Measurements from ENCODE around the gene DRAM1.
"Not testable (repeated sequence)": the region's sequence is repeated elsewhere in the genome, so short reads cannot be mapped to it uniquely, and the experiment has no call there.

The DRAM1 gene

DNA sequence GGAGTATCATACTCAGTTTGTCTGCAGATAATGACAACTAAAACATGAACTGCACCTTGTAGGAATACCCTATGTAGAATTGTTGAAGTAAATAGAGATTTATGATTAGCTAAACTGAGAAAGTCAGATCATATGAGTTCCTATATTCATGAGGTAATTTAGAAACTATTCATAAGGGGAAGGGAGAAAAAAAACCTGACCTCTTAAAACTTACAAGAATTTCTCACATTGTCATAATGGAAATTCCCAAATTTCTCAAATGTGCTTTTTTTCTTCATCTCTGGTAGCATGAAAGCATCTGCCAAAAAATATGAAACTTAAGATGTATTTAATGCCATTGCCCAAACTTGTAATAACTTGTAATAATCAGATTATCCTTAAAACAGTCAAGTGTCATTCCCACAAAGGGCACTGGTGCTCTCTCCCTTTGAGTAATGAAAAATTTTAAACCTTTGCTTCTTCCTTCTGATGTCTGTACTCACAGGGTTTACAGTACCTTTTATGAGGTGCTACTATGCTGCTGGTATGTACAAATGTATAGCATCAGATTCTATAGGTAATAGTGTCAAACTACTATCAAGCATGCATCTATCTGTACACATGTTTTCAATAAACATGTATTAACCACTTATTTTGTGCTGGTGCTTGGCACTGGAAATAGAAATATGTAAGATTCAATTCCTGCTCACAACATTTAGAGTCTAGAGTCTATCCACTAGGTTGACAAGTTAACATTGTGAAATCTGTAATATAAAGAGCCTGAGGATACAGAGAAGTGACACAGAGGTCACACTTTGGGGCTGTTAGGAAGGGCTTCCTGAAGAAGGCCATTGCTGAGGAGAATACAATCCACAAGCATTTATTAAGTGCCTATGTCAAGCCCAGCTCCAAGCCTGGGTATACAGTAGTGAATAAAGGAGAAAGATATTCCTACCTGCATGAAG lies 17.4 kb upstream of the DRAM1 start:
- DNase-seq = no peak

DNA sequence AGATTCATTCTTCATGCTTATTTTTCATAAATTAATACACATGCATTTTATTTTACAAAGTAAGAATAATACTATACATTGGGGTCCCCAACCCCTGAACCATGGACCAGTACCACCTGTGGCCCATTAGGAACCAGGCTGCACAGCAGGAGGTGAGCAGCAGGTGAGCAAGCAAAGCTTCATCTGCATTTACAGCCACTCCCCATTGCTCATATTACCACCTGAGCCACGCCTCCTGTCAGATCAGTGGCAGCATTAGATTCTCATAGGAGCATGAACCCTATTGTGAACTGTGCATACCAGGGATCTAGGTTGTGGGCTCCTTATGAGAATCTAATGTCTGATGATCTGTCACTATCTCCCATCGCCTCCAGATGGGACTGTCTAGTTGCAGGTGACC lies 15.7 kb upstream of the DRAM1 start:
- DNase-seq = not testable (repeated sequence)

GRCh38 chr12:101862245-101862644 lies 15.1 kb upstream of the DRAM1 start:
- DNase-seq = no peak

DNA sequence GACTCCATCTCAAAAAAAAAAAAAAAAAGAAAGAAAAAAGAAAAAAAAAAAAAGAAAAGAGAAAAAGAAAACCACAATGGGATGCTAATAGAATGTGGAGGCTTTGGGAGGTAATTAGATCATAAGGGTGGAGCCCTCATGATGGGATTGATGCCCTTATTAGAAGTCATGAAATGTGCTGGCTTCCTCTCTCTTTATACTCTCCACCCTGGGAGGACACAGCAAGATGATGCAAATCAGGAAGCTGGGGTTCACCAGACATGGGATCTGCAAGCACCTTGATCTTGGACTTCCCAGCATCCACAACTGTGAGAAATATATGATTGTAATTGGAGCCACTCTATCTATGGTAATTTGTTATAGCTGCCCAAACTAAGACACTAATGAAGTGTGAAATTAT lies 13.4 kb upstream of the DRAM1 start:
- DNase-seq = no peak

DNA sequence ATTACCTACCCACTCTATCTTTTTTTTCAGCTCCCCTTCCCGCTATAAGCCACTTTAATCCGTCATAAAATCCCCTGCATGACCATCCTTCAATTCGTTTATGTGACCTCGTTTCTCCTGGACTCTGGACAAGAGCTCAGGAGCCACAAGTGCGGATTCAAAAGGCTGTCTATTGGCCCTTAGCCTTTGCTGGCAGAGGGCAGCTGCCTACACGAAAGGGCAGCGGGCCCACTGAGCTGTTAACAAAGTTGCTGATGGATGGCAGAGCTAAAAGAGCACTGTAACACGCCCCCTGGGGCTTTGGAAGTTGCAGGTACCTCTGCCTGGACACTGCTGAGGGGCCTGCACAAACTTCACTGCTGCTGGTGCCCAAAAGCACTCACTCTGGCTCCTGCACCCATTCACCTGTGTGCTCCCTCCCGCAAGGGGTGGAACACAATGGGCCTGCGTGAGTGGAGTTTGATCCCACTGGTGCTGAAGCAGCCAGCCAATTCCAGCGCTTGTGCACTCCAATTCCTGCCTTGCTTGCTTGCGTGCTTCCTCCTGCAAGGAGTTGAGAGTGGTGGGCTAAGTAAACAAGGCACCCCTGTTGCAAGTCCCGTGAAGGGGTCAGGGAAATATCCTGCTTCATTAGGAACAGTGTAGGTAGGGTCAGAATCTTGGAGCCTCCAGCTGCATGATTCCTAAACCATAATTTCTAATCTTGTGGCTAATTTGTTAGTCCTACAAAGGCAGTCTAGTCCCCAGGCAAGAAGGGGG lies 10.6 kb upstream of the DRAM1 start:
- DNase-seq = no peak

- not testable (repeated sequence) for DNase-seq
These were observed 9.8 kb upstream of the DRAM1 start for GRCh38 chr12:101867619-101868018.

DNA sequence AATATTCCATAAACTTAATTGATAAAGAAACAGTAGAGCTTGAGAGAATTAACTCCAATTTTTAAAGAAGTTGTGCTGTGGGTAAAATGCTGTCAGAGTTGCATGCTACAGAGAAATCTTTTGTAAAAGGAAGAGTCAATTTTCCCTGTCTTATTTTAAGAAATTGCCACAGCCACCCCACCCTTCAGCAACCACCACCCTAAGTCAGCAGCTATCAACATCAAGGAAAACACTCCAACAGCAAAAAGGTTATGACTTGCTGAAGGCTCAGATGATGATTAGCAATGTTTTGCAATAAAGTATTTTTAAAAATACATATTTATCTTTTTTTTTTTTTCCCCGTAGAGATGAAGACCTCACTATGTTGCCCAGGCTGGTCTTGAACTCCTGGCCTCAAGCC lies 6.5 kb upstream of the DRAM1 start:
- no peak for DNase-seq

DNA sequence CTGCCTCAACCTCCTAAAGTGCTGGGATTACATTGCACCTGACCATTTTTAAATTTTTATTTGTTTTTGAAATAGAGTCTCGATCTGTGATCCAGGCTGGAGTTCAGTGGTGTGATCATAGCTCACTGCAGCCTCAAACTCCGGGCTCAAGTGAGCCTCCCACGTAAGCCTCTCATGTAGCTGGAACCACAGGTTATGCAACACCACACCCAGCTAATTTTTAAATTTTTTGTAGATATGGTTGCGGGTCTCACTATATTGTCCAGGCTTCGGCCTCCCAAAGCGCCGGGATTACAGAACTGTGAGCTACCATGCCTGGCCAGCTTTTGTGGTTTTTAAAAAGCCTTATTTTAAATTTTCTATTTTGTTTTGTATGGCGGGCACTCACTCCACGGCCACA lies 2.2 kb upstream of the DRAM1 start:
- no peak for DNase-seq

GRCh38 chr12:101876322-101876860 lies 989 bp upstream of the DRAM1 start:
- no peak for DNase-seq

DNA sequence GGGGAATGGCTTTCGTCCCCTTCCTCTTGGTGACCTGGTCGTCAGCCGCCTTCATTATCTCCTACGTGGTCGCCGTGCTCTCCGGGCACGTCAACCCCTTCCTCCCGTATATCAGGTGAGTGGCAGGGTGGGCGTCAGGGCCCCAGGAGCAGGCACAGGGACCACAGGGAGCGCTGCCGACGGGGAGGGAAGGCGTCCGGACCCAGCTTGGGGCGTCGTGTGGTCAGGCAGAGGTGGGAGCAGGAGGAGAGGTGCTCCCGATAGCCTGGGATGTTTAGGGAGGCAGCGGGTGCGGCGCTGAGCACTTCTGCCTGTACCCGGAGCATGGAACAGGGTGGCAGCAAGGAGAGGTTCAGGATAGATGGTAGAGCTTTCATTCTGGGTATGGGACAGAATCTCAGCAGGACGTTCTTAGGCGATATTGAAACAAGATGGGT lies 444 bp downstream of the DRAM1 start:
- no peak for DNase-seq

GRCh38 chr12:101878243-101878821 lies 952 bp downstream of the DRAM1 start:
- no peak for DNase-seq

GRCh38 chr12:101880769-101881168 lies 3.4 kb downstream of the DRAM1 start:
- no peak for DNase-seq

DNA sequence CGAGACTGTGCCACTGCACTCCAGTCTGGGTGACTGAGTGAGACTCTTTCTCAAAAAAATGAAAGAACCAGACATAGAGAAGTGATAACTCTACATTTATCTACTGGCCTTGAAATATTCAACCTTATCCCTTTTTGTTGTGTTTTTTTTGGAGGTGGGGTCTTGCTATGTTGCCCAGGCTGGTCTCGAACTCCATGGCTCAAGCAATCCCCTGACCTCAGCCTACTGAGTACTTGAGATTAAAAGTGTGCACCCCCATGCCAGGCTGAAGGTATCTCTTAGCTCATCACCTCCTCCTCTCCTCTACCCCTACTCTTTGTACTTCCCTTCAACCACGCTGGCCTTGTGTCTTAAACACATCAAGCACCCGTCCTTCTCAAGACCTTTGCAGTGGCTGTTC lies 3.8 kb downstream of the DRAM1 start:
- DNase-seq = no peak

- DNase-seq = no peak
These were observed 6.8 kb downstream of the DRAM1 start for GRCh38 chr12:101884174-101884573.

GRCh38 chr12:101884781-101885340 lies 7.5 kb downstream of the DRAM1 start:
- DNase-seq = not testable (repeated sequence)

GRCh38 chr12:101885912-101886561 lies 8.7 kb downstream of the DRAM1 start:
- DNase-seq = no peak

- no peak for DNase-seq
These were observed 11.9 kb downstream of the DRAM1 start for GRCh38 chr12:101889211-101889752.

DNA sequence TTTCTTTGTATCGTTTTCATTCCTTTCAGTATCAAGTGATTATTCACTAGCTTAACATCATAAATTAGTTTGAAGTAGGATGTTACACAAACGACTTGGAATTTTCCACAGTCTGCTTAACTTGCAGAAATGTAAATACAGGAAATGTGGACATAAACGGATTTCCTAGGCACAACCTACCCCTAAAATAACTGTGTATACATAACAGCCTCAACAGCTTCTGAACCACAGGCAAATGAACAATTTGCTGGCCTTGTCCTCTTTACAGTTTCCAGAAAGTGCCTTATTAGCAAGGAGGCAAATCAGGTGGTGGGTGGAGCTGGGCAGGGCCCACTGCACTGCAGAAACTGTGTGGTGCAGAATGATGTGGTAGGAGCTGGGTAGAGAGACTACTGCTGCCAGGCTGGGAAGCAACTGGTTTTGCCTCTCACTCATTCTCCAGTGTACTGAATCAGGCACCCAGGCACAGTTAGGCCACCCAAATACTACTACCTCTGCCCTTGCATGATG lies 14.1 kb downstream of the DRAM1 start:
- no peak for DNase-seq

DNA sequence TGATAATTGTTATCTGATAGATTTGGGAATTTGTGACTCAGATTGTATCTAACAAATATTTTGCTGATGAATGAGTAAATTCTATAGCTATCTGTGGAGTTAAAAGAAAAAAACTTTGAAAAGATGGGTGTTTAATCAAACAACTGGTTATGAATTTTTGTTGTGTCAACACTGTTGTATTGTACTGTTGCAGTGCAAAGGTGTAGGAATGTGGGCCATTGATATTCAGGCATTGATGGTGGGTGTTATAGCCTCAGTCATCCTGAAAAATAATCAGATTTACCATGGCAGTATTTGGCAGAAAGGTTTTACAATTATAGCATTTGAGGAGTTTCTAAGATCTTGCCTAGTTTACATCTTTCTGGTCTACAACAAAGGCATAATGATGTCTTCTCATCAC lies 15.4 kb downstream of the DRAM1 start:
- no peak for DNase-seq

DNA sequence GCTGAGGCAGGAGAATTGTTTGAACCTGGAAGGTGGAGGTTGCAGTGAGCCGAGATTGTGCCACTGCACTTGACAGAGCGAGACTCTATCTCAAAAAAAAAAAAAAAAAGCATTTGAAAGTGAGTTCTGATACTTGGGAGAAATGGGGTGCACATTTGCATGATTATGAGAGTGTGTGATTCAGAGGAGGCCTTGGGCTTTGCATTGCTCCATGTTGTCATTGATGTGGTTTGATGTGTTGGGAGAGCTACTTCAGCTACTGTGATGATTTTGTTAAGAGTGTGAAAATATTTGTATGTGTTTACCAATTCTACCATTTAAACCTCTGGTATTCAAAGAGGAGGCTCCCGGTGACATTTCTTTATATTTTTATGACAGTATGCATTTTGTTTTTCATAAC lies 24.4 kb downstream of the DRAM1 start:
- DNase-seq = no peak

GRCh38 chr12:101902641-101903040 lies 25.3 kb downstream of the DRAM1 start:
- DNase-seq = no peak

DNA sequence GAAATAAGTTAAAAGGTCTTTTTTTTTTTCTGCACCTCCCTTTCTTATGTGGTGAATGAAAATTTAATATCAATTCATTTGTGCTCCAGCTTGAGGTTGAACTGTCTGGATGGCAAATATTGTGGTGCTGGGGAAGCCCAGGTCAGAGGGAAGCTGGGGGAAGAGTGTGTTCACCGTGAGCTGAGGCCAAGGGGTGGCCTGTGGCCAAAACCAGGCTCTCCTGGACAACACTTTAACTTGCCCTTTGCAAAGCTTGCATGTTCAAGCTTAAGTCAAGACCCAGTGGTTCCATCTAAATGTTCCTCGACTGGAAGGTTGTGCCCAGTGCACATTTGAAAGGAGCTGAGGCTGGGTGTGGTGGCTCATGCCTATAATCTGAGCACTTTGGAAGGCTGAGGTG lies 28.8 kb downstream of the DRAM1 start:
- DNase-seq = no peak

All from DMS 273 treated with DMSO at 0.1 percent for 48 hours (cell line).